GM19455 (cell line): ENCODE measurements around the gene KAZN.

Source experiments
- ATAC-seq: cut with Tn5 transposase; IDR thresholded peaks from one replicate; pipeline ENCODE4 v1.9.1; 2021; ENCODE audit not compliant: unreplicated experiment

KAZN gene

GRCh38 chr1:14844356-14844755 lies 245.9 kb downstream of the KAZN start:
- no peak for ATAC-seq

- no peak for ATAC-seq
Measured at GRCh38 chr1:14844923-14845617, 246.6 kb downstream of the KAZN start.

GRCh38 chr1:14845851-14846250 lies 247.4 kb downstream of the KAZN start:
- ATAC-seq: no peak

GRCh38 chr1:14846688-14847087 lies 248.2 kb downstream of the KAZN start:
- ATAC-seq: no peak

- ATAC-seq: no peak
Measured at GRCh38 chr1:14848203-14848602, 249.7 kb downstream of the KAZN start.

GRCh38 chr1:14848625-14849024 lies 250.1 kb downstream of the KAZN start:
- no peak for ATAC-seq

GRCh38 chr1:14849038-14849437 lies 250.6 kb downstream of the KAZN start:
- no peak for ATAC-seq

- ATAC-seq: no peak
Measured at GRCh38 chr1:14850563-14850962, 252.1 kb downstream of the KAZN start.

GRCh38 chr1:14851760-14852159 lies 253.3 kb downstream of the KAZN start:
- no peak for ATAC-seq

- ATAC-seq: no peak
Measured at GRCh38 chr1:14852291-14852690, 253.8 kb downstream of the KAZN start.

- no peak for ATAC-seq
Measured at GRCh38 chr1:14853518-14853917, 255.0 kb downstream of the KAZN start.

- ATAC-seq: no peak
Measured at GRCh38 chr1:14855268-14855667, 256.8 kb downstream of the KAZN start.

- ATAC-seq: no peak
Measured at GRCh38 chr1:14855801-14856200, 257.3 kb downstream of the KAZN start.

- no peak for ATAC-seq
Measured at GRCh38 chr1:14857436-14858195, 259.1 kb downstream of the KAZN start.

GRCh38 chr1:14862114-14862771 lies 263.8 kb downstream of the KAZN start:
- no peak for ATAC-seq

- no peak for ATAC-seq
Measured at GRCh38 chr1:14865106-14865505, 266.6 kb downstream of the KAZN start.

GRCh38 chr1:14866911-14867612 lies 268.6 kb downstream of the KAZN start:
- no peak for ATAC-seq

GRCh38 chr1:14869187-14869586 lies 270.7 kb downstream of the KAZN start:
- no peak for ATAC-seq

- ATAC-seq: no peak
Measured at GRCh38 chr1:14871218-14871970, 272.9 kb downstream of the KAZN start.

- ATAC-seq: no peak
Measured at GRCh38 chr1:14872762-14873161, 274.3 kb downstream of the KAZN start.

GRCh38 chr1:14873677-14874076 lies 275.2 kb downstream of the KAZN start:
- no peak for ATAC-seq
